ENCODE results near the gene PER2.

The PER2 gene

GRCh38 chr2:238267884-238268680 lies 20.3 kb downstream of the PER2 start:
- H3K9ac ChIP-seq (ENCODE audit: low read length): no peak overlapping the region
- H3K27me3 ChIP-seq (ENCODE audit: control insufficient read depth, insufficient read depth, low read length): no peaks in the 10 kb centered on the region
- peaks cover 10% of the 10 kb centered on the region for H3K4me1 ChIP-seq (ENCODE audit: control insufficient read depth, insufficient read depth, low read length)
- H3K4me3 ChIP-seq (ENCODE audit: low read length): no peak overlapping the region
- H3K36me3 ChIP-seq (ENCODE audit: control insufficient read depth, insufficient read depth, low read length): peaks cover 27% of the 10 kb centered on the region
- no peaks in the 10 kb centered on the region for H3K9me3 ChIP-seq (ENCODE audit: control insufficient read depth, low read length)

DNA sequence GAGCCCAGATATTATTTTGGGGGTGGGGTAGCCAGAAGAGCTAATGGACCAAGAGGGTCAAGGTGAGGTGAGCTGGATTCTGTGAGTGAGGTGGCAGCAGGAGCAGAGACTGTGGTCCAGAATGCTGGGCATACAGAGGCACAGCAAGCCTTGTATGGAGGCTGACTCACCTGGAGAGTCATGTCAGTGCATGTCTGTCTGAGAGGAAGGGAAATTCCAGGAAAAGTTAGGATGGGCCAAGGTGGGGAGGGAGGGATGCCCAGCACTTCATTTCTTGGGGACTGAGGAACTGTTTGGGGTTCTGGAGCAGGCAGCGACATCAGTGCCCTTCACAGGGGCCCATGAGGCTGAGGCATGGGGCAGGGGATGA lies 21.1 kb downstream of the PER2 start:
- Histone ChIP-seq H3K27me3 (ENCODE audit: control insufficient read depth, insufficient read depth, low read length) (no peaks in the 10 kb centered on the region), H3K4me3 (ENCODE audit: low read length) (no peak overlapping the region), H3K4me1 (ENCODE audit: control insufficient read depth, insufficient read depth, low read length) (peaks cover 17% of the 10 kb centered on the region), H3K9ac (ENCODE audit: low read length) (no peak overlapping the region), H3K36me3 (ENCODE audit: control insufficient read depth, insufficient read depth, low read length) (peaks cover 23% of the 10 kb centered on the region), H3K9me3 (ENCODE audit: control insufficient read depth, low read length) (no peaks in the 10 kb centered on the region)

GRCh38 chr2:238265605-238266004 lies 22.8 kb downstream of the PER2 start:
- Histone ChIP-seq H3K4me1 (ENCODE audit: control insufficient read depth, insufficient read depth, low read length) (peaks cover 17% of the 10 kb centered on the region), H3K9ac (ENCODE audit: low read length) (no peak overlapping the region), H3K4me3 (ENCODE audit: low read length) (no peak overlapping the region), H3K36me3 (ENCODE audit: control insufficient read depth, insufficient read depth, low read length) (peaks cover 35% of the 10 kb centered on the region), H3K9me3 (ENCODE audit: control insufficient read depth, low read length) (no peaks in the 10 kb centered on the region), H3K27me3 (ENCODE audit: control insufficient read depth, insufficient read depth, low read length) (no peaks in the 10 kb centered on the region)

DNA sequence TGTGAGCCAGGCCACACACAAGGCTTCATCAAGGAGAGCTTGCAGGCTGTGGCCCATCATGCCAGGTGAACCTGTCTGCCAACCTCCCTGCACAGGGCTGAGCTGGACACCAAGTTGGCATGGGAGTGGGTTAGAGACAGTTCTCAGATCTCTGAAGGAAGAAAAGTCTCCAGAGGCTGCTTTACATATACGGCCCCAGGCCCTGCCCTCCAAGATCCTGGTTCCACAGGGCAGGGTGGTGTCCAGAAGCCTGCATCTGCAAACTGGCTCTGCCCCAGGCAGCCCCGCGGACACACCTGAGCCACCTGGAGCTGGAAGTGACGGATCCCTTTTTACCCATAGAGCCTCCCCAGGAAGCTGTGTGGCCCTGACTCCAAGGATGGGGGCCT lies 24.3 kb downstream of the PER2 start:
- peaks cover 46% of the 10 kb centered on the region for H3K36me3 ChIP-seq (ENCODE audit: control insufficient read depth, insufficient read depth, low read length)
- no peaks in the 10 kb centered on the region for H3K27me3 ChIP-seq (ENCODE audit: control insufficient read depth, insufficient read depth, low read length)
- H3K9ac ChIP-seq (ENCODE audit: low read length): peak overlapping the region; percentile 20
- H3K9me3 ChIP-seq (ENCODE audit: control insufficient read depth, low read length): no peaks in the 10 kb centered on the region
- no peak overlapping the region for H3K4me3 ChIP-seq (ENCODE audit: low read length)
- H3K4me1 ChIP-seq (ENCODE audit: control insufficient read depth, insufficient read depth, low read length): peaks cover 17% of the 10 kb centered on the region

DNA sequence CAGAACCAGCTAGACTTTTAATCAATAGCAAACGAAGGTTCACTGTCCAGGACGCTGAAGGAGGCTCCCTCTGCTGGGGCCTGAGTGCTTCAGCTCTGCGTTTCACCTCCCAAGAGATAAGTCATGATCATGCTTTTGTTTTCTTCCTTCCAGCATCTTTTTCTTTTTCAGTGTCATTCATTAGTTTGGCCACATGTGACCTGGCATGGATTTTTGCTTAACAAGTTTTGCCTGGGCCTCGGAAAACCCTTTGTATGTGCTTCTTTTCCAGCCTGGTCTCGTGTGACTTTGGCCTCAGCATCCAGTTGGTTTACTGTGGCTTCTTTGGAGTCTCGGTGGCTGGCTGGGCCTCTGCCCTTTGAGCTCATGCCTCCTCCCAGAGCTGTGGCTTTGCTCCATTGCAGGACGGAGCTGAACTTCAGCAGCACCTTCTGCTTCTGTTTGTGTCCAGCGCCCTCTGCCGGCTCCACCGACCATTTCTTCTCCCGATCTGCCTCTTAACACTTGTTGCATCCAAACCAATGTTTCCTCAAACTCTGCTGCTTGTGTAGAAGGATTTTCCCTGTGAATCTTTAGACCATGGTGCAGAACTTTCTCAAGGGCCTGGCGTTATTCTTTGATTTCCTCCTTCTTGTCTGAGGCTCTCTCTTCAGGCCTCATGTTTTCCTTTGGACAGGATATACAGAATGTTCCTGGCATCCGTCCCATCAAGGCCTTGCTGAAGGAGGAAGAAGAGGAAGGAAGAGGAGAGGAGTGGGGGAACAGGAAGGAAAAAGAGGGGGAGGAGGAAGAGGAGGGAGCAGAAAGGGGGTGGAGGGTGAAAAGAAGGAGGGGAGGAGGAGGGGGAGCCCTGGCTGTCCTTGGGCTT lies 25.0 kb downstream of the PER2 start:
- no peaks in the 10 kb centered on the region for H3K9me3 ChIP-seq (ENCODE audit: control insufficient read depth, low read length)
- no peak overlapping the region for H3K4me3 ChIP-seq (ENCODE audit: low read length)
- no peaks in the 10 kb centered on the region for H3K27me3 ChIP-seq (ENCODE audit: control insufficient read depth, insufficient read depth, low read length)
- peaks cover 52% of the 10 kb centered on the region for H3K36me3 ChIP-seq (ENCODE audit: control insufficient read depth, insufficient read depth, low read length)
- peaks cover 17% of the 10 kb centered on the region for H3K4me1 ChIP-seq (ENCODE audit: control insufficient read depth, insufficient read depth, low read length)
- H3K9ac ChIP-seq (ENCODE audit: low read length): peak overlapping the region; percentile 20

GRCh38 chr2:238262496-238263122 lies 25.8 kb downstream of the PER2 start:
- Histone ChIP-seq H3K27me3 (ENCODE audit: control insufficient read depth, insufficient read depth, low read length) (no peaks in the 10 kb centered on the region), H3K4me1 (ENCODE audit: control insufficient read depth, insufficient read depth, low read length) (peaks cover 17% of the 10 kb centered on the region), H3K9me3 (ENCODE audit: control insufficient read depth, low read length) (no peaks in the 10 kb centered on the region), H3K9ac (ENCODE audit: low read length) (no peak overlapping the region), H3K36me3 (ENCODE audit: control insufficient read depth, insufficient read depth, low read length) (peaks cover 55% of the 10 kb centered on the region), H3K4me3 (ENCODE audit: low read length) (no peak overlapping the region)

GRCh38 chr2:238261718-238262375 lies 26.6 kb downstream of the PER2 start:
- H3K9ac ChIP-seq (ENCODE audit: low read length): no peak overlapping the region
- peaks cover 17% of the 10 kb centered on the region for H3K4me1 ChIP-seq (ENCODE audit: control insufficient read depth, insufficient read depth, low read length)
- no peak overlapping the region for H3K4me3 ChIP-seq (ENCODE audit: low read length)
- peaks cover 49% of the 10 kb centered on the region for H3K36me3 ChIP-seq (ENCODE audit: control insufficient read depth, insufficient read depth, low read length)
- no peaks in the 10 kb centered on the region for H3K9me3 ChIP-seq (ENCODE audit: control insufficient read depth, low read length)
- H3K27me3 ChIP-seq (ENCODE audit: control insufficient read depth, insufficient read depth, low read length): no peaks in the 10 kb centered on the region

DNA sequence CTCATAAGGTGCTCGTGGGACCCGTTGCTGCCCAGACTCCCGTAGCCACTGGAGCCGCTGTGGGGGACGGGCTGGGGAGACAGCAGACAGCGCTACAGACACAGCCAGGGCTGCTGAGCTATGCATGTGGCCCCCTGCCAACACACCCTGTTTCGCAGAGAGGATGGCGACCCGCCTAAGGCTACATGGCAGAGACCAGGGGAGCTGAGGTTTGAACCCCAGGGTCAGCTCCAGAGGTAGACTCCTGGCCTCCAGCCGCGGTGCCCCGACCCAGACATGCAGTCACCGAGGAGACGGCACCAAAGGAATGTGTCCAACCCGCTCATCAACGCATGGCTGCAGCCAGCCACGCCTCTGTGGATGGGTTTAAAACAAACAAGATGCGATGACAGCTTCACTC lies 27.5 kb downstream of the PER2 start:
- H3K9me3 ChIP-seq (ENCODE audit: control insufficient read depth, low read length): no peaks in the 10 kb centered on the region
- no peaks in the 10 kb centered on the region for H3K27me3 ChIP-seq (ENCODE audit: control insufficient read depth, insufficient read depth, low read length)
- H3K36me3 ChIP-seq (ENCODE audit: control insufficient read depth, insufficient read depth, low read length): peaks cover 52% of the 10 kb centered on the region
- H3K4me1 ChIP-seq (ENCODE audit: control insufficient read depth, insufficient read depth, low read length): peaks cover 17% of the 10 kb centered on the region
- H3K9ac ChIP-seq (ENCODE audit: low read length): no peak overlapping the region
- H3K4me3 ChIP-seq (ENCODE audit: low read length): no peak overlapping the region

- Histone ChIP-seq H3K4me1 (ENCODE audit: control insufficient read depth, insufficient read depth, low read length) (peaks cover 17% of the 10 kb centered on the region), H3K9me3 (ENCODE audit: control insufficient read depth, low read length) (no peaks in the 10 kb centered on the region), H3K4me3 (ENCODE audit: low read length) (no peak overlapping the region), H3K27me3 (ENCODE audit: control insufficient read depth, insufficient read depth, low read length) (no peaks in the 10 kb centered on the region), H3K9ac (ENCODE audit: low read length) (no peak overlapping the region), H3K36me3 (ENCODE audit: control insufficient read depth, insufficient read depth, low read length) (peaks cover 56% of the 10 kb centered on the region)
Measured at GRCh38 chr2:238259061-238260020, 29.1 kb downstream of the PER2 start.

GRCh38 chr2:238257786-238258700 lies 30.4 kb downstream of the PER2 start:
- no peak overlapping the region for H3K4me3 ChIP-seq (ENCODE audit: low read length)
- H3K27me3 ChIP-seq (ENCODE audit: control insufficient read depth, insufficient read depth, low read length): no peaks in the 10 kb centered on the region
- peaks cover 53% of the 10 kb centered on the region for H3K36me3 ChIP-seq (ENCODE audit: control insufficient read depth, insufficient read depth, low read length)
- peaks cover 6% of the 10 kb centered on the region for H3K4me1 ChIP-seq (ENCODE audit: control insufficient read depth, insufficient read depth, low read length)
- H3K9ac ChIP-seq (ENCODE audit: low read length): no peak overlapping the region
- no peaks in the 10 kb centered on the region for H3K9me3 ChIP-seq (ENCODE audit: control insufficient read depth, low read length)

Measured in mucosa of stomach (tissue), 1 donor.